DOHH2 (cell line): ENCODE measurements around the gene STOML2.

Experiments used
- CTCF ChIP-seq: fragments of 200-600 bp; sonication (generic); IDR thresholded peaks from one replicate; pipeline ENCODE4 v1.5.1; 2014; ENCODE audit warnings: antibody characterized with exemption, mild to moderate bottlenecking, low read depth, low read length; ENCODE audit not compliant: poor library complexity, severe bottlenecking
- EZH2phosphoT487 ChIP-seq: fragments of 200-600 bp; sonication (generic); IDR thresholded peaks from 2 replicates; pipeline ENCODE4 v1.6.1; 2017; ENCODE audit warnings: borderline replicate concordance, mild to moderate bottlenecking, antibody characterized with exemption, low read length, moderate library complexity, mixed read lengths

- TF ChIP-seq CTCF: no peak
- no peak for TF ChIP-seq EZH2phosphoT487
Measured at GRCh38 chr9:35076848-35077247, 26.1 kb downstream of the STOML2 start.
